GM12878 (cell line): ENCODE results near the gene CNPY2. TPM values are rescaled to one million over a fixed set of nuclear protein-coding genes. Genes with fewer than 3 reads are reported as not detected.

Experiments
- ATAC-seq: fragments of 200-7000 bp; cut with Tn5 transposase; 3 replicates; pipeline ENCODE4 v1.9.1; 2020; ENCODE audit warnings: mild to moderate bottlenecking, moderate library complexity
- BruUV-seq: library from RNA; stranded (reverse); fragments of 400-500 nt; replicated peaks from 2 replicates; lab custom pipeline; 2021; lab: Mats Ljungman, UMichigan
- CTCF ChIA-PET: fragments of 300-600 bp; sonication (Branson Sonifier 250); formaldehyde crosslinking; extraction: SDS; loops from one replicate; lab custom pipeline; 2021; ENCODE audit warnings: inconsistent platforms; lab: Yijun Ruan, JAX
- POLR2A ChIA-PET: fragments of 350-600 bp; formaldehyde crosslinking; extraction: SDS; loops from one replicate; lab custom pipeline; 2021; ENCODE audit warnings: inconsistent platforms; lab: Charles Lee
- RAD21 ChIA-PET: fragments of 300-600 bp; sonication (Branson Sonifier 250); formaldehyde crosslinking; loops from one replicate; lab custom pipeline; 2023; ENCODE audit warnings: antibody characterized with exemption; ENCODE audit not compliant: unreplicated experiment; lab: Charles Lee
- SMC1A ChIA-PET: fragments of 300-600 bp; sonication (Branson Sonifier 250); formaldehyde crosslinking; loops from one replicate; lab custom pipeline; 2023; ENCODE audit not compliant: unreplicated experiment, uncharacterized antibody; lab: Charles Lee
- DNase-seq: peaks from one replicate; pipeline ENCODE4 v3.0.0-alpha.2; 2011; ENCODE audit warnings: low read depth, low spot score
- FAIRE-seq: peaks from 3 replicates; lab custom pipeline; 2011; peaks lifted over from hg19 to GRCh38; lab: Jason Lieb, UNC
- H2AFZ ChIP-seq: 2 replicates; pipeline ENCODE4 v1.6.0; 2011; ENCODE audit warnings: low read depth, low read length, control low read depth; ENCODE audit not compliant: control insufficient read depth
- H3K27ac ChIP-seq: 2 replicates; pipeline ENCODE4 v1.5.1; 2011; ENCODE audit warnings: control low read depth; ENCODE audit not compliant: control insufficient read depth, insufficient read depth
- H3K27me3 ChIP-seq, 2 experiments: replicated peaks in 1 of 2; 2 replicates each; pipeline versions ENCODE4 v1.6.0 to v1.6.1; 2011; ENCODE audit warnings: low read length in 1 of 2; ENCODE audit not compliant: control insufficient read depth in 2 of 2, insufficient read depth in 2 of 2
- H3K36me3 ChIP-seq, 2 experiments: 2 replicates each; pipeline ENCODE4 v1.5.1; 2011; ENCODE audit warnings: low read length in 1 of 2; ENCODE audit not compliant: control insufficient read depth in 2 of 2, insufficient read depth in 2 of 2
- H3K4me1 ChIP-seq: 2 replicates; pipeline ENCODE4 v1.6.1; 2011; ENCODE audit warnings: mild to moderate bottlenecking, low read length, moderate library complexity, mixed read lengths; ENCODE audit not compliant: control insufficient read depth, insufficient read depth
- H3K4me2 ChIP-seq: 2 replicates; pipeline ENCODE4 v1.6.0; 2011; ENCODE audit warnings: control low read depth; ENCODE audit not compliant: control insufficient read depth, insufficient read depth
- H3K4me3 ChIP-seq: fragments of 200-600 bp; sonication (generic); 2 replicates; pipeline ENCODE4 v1.5.1; 2016
- H3K79me2 ChIP-seq: 2 replicates; pipeline ENCODE4 v1.6.0; 2011; ENCODE audit warnings: low read length; ENCODE audit not compliant: control insufficient read depth, insufficient read depth
- H3K9ac ChIP-seq: 2 replicates; pipeline ENCODE4 v1.8.0; 2011; ENCODE audit warnings: low read length, control low read depth, mixed read lengths; ENCODE audit not compliant: control insufficient read depth, insufficient read depth
- H3K9me3 ChIP-seq: replicated peaks from 3 replicates; pipeline ENCODE4 v1.5.1; 2011; ENCODE audit warnings: mild to moderate bottlenecking, low read length; ENCODE audit not compliant: control insufficient read depth, insufficient read depth
- H4K20me1 ChIP-seq: 2 replicates; pipeline ENCODE4 v1.6.0; 2011; ENCODE audit not compliant: control insufficient read depth, insufficient read depth
- BACH1 ChIP-seq: fragments of 450-650 bp; IDR thresholded peaks from 2 replicates; pipeline ENCODE4 v1.6.1; 2017; ENCODE audit warnings: mild to moderate bottlenecking, borderline replicate concordance
- E2F8 ChIP-seq: fragments of 450-650 bp; IDR thresholded peaks from 2 replicates; pipeline ENCODE4 v1.6.1; 2018; ENCODE audit warnings: mild to moderate bottlenecking, low read depth, moderate library complexity; ENCODE audit not compliant: partially characterized antibody
- HDAC6 ChIP-seq: fragments of 200-600 bp; sonication (generic); IDR thresholded peaks from one replicate; pipeline ENCODE4 v1.8.0; 2017; ENCODE audit warnings: antibody characterized with exemption; ENCODE audit not compliant: unreplicated experiment
- JUND ChIP-seq: IDR thresholded peaks from 2 replicates; pipeline ENCODE4 v1.6.1; 2012; ENCODE audit warnings: low read depth, mild to moderate bottlenecking, low read length, improper control_type of control experiment, moderate library complexity
- RAD51 ChIP-seq: fragments of 450-650 bp; IDR thresholded peaks from 2 replicates; pipeline ENCODE4 v1.6.1; 2016; ENCODE audit warnings: moderate library complexity, mild to moderate bottlenecking, inconsistent platforms
- SMARCA5 ChIP-seq: fragments of 450-650 bp; IDR thresholded peaks from 2 replicates; pipeline ENCODE4 v1.6.1; 2017; ENCODE audit warnings: mild to moderate bottlenecking
- in situ Hi-C: fragments of 300-500 bp; cut with MboI; formaldehyde crosslinking; loops from 9 replicates; pipeline ENCODE4 v1.14.3; 2018; ENCODE audit warnings: mixed read lengths
- intact Hi-C: fragments of 100-400 bp; cut with micrococcal nuclease; formaldehyde crosslinking; loops from one replicate; pipeline ENCODE4 v1.14.2; 2022; ENCODE audit not compliant: unreplicated experiment
- polyA plus RNA-seq, 11 experiments: library from polyadenylated mRNA; depleted of rRNA in 4 of 11; unstranded in 6 of 11; stranded (reverse) in 5 of 11; fragments of >200 nt; fragmentation: Nextera tagmentation in 4 of 11; fragmentation: Illumina TruSeq in 1 of 11; extraction: Ambion mirVana in 4 of 11; extraction: Trizol in 1 of 11; gene quantifications; 1 replicate in 1 of 11; 2 replicates in 10 of 11; pipeline versions ENCODE4 v1.2.1 to v1.2.3, GENCODE V29; 2011 to 2016; ENCODE audit warnings: inconsistent platforms in 2 of 11, missing spikeins in 2 of 11, low read depth in 1 of 11
- total RNA-seq, 4 experiments: library from RNA; depleted of rRNA in 3 of 4; stranded (reverse); fragments of >200 nt in 3 of 4; fragmentation: Illumina TruSeq in 1 of 4; extraction: Trizol in 1 of 4; gene quantifications; 2 replicates each; pipeline versions ENCODE4 v1.2.1 to v1.2.3, GENCODE V29; 2013 to 2021

Gene CNPY2
- total and polyA plus RNA-seq, 10 of the 15 experiments (the other 5 are each of a cell fraction or from before 2014, with no cell fraction given): 25.0 to 276 (median 87.8) TPM

DNA sequence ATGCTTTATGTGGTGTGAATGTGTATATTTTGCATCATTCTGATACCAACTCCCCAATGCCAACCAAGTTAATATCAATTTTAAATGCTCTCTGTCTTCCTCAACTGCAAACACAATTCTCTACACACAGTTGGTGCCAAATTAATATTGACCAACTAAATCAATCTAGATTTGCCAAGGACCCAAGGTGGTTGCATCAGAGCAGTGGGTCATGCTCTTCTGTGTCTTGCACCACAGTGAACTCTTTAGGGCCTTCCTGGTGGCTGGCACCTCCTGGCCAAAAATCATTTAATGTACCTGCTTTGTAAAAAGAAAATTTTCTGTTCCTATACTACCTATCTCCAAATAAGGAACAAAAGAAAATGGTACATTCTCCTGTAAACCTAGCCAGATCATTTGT is 34.9 kb downstream of the CNPY2 start:
- SMC1A ChIA-PET: no interaction called here
- Histone ChIP-seq H3K9ac (no peak overlapping the region), H3K27ac (no peak overlapping the region), H3K79me2 (no peaks in the 10 kb centered on the region), H2AFZ (no peak overlapping the region), H3K4me3 (no peak overlapping the region), H3K9me3 (no peaks in the 10 kb centered on the region), H3K27me3 (no peaks in the 10 kb centered on the region), H3K4me1 (no peaks in the 10 kb centered on the region), H3K4me2 (no peak overlapping the region), H4K20me1 (no peaks in the 10 kb centered on the region), H3K36me3 (peaks cover 6 to 23% of the 10 kb centered on the region in 2 experiments)
- no TSS peak for BruUV-seq
- no peak for FAIRE-seq
- POLR2A ChIA-PET: no interaction called here
- in situ Hi-C loops (no loop called here), intact Hi-C loops (no loop called here)
- CTCF ChIA-PET: no interaction called here
- DNase-seq: no peak
- no peak for ATAC-seq
- TF ChIP-seq BACH1 (no peak), SMARCA5 (no peak), JUND (no peak), HDAC6 (no peak), E2F8 (no peak), RAD51 (no peak)
- RAD21 ChIA-PET: no interaction called here
